Skeletal muscle tissue (tissue), 4 donors: ENCODE results near the gene BEND6. TPM values are rescaled to one million over a fixed set of nuclear protein-coding genes. Genes with fewer than 3 reads are reported as not detected.
"Not testable (repeated sequence)": the region's sequence is repeated elsewhere in the genome, so short reads cannot be mapped to it uniquely, and the experiment has no call there.

Source experiments
- H3K27ac ChIP-seq: one replicate; pipeline ENCODE4 v1.7.0; 2013; ENCODE audit warnings: mild to moderate bottlenecking, low read depth, low read length, inconsistent platforms
- H3K27me3 ChIP-seq, 3 donors: one replicate each; pipeline ENCODE4 v1.7.0; 2013; ENCODE audit warnings: low read length in 3 of 3; ENCODE audit not compliant: control insufficient read depth in 3 of 3, insufficient read depth in 3 of 3
- H3K36me3 ChIP-seq, 3 donors: one replicate each; pipeline ENCODE4 v1.7.0; 2013; ENCODE audit warnings: low read length in 3 of 3; ENCODE audit not compliant: control insufficient read depth in 3 of 3, insufficient read depth in 3 of 3
- H3K4me1 ChIP-seq, 3 donors: one replicate each; pipeline ENCODE4 v1.7.0; 2013; ENCODE audit warnings: low read length in 3 of 3, mild to moderate bottlenecking in 3 of 3; ENCODE audit not compliant: control insufficient read depth in 3 of 3, insufficient read depth in 3 of 3
- H3K4me3 ChIP-seq, 3 donors: one replicate each; pipeline ENCODE4 v1.7.0; 2013; ENCODE audit warnings: low read length in 3 of 3
- H3K9ac ChIP-seq, 3 donors: one replicate each; pipeline ENCODE4 v1.7.0; 2013; ENCODE audit warnings: low read length in 3 of 3, mild to moderate bottlenecking in 3 of 3, moderate library complexity in 2 of 3, low read depth in 1 of 3
- H3K9me3 ChIP-seq, 3 donors: one replicate each; pipeline ENCODE4 v1.7.0; 2013; ENCODE audit warnings: low read length in 3 of 3; ENCODE audit not compliant: control insufficient read depth in 3 of 3
- total RNA-seq: library from RNA; depleted of rRNA; stranded (reverse); fragments of >200 nt; gene quantifications from one replicate; pipeline ENCODE4 v1.2.3, GENCODE V29; 2014
- donor health status: Osteomylitis.

BEND6 gene
- total RNA-seq, 1 donor from 2014 or later = not detected

DNA sequence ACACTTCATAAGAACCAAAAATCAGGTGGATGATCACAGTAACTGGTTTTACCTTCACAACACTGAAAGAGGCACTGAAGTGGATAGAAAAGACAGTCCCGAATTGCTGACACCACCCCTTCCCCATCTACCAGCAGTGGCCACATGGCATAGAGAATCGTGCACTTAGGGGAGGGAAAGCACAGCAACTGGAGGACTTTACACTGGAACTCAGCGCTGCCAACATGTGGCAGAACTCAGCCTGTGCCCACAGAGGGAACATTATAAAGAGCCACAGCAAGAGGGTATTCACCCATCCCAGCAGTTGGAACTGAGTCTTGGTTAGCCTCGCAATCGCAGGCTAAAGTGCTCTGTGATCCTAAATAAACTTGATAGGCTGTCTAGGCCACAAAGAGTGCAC lies 85.1 kb downstream of the BEND6 start:
- H3K4me3 ChIP-seq = no peak overlapping the region
- H3K27ac ChIP-seq = no peak overlapping the region
- no peak overlapping the region for H3K9ac ChIP-seq
- peaks cover 4 to 13% (median 12%) of the 10 kb centered on the region in 3 donors for H3K27me3 ChIP-seq
- no peaks in the 10 kb centered on the region for H3K9me3 ChIP-seq
- H3K4me1 ChIP-seq = no peaks in the 10 kb centered on the region
- no peaks in the 10 kb centered on the region for H3K36me3 ChIP-seq

GRCh38 chr6:57044061-57044460 lies 89.2 kb downstream of the BEND6 start:
- not testable (repeated sequence) for H3K27ac ChIP-seq, H3K9me3 ChIP-seq, H3K4me3 ChIP-seq, H3K36me3 ChIP-seq, H3K4me1 ChIP-seq, H3K9ac ChIP-seq
- peaks cover 0 to 12% (median 11%) of the 10 kb centered on the region in 3 donors for H3K27me3 ChIP-seq

GRCh38 chr6:57044568-57044967 lies 89.7 kb downstream of the BEND6 start:
- Histone ChIP-seq H3K27me3 (peaks cover 0 to 12% (median 11%) of the 10 kb centered on the region in 3 donors), H3K27ac (no peak overlapping the region), H3K36me3 (no peaks in the 10 kb centered on the region), H3K9me3 (no peaks in the 10 kb centered on the region), H3K9ac (no peak overlapping the region), H3K4me1 (no peaks in the 10 kb centered on the region), H3K4me3 (no peak overlapping the region)

DNA sequence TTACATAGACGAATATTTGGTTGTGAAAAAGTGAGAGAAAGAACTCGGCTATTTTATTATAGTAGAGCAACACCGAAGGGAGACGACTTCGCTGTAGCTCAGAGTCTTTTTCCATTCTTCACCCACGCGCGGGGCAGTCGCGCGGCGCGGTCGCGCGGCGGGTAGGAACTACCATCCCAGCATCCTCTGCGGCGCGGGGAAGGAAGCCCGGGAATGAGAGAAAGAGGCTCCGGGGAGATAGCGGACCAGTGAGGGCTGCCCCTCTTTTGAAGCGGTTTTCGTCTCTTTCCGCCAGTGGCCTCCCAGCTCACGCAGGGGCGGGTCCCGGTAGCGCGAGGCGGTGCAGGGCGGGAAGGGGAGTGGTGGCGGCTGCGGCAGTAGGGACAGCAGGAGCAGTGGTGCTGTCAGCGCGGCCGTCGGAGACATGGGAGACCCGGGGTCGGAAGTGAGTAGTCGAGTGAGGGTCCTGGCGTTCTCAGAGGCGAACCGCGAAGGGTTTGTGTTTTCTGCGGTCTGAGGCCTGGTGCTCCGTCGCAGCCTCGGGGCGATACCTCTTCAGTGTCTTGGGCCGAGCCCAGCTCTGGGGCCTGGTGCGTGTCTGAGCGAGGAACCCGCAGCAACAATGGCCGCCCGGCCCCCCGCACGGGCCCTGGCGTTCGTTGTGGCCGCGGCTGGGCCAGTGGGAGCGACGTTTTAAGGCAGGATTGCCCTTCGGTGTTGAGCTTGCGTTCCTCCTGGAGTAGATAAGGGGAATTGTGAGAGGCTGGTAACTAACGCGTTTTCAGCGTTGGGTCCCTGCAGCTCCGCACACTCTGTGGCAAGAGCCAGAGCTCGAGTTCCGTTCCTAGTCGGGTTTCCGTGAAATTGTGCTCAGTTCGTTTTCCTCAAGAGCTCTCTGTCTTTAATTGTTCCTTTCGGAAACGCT lies 91.7 kb downstream of the BEND6 start, which contains the start of gene KIAA1586:
TSS of gene KIAA1586 (plus strand) at position 362 of the 925 bp plus-strand sequence. CDS start at position 425, 63 bp downstream.
- H3K9me3 ChIP-seq, H3K4me1 ChIP-seq, H3K27me3 ChIP-seq, H3K36me3 ChIP-seq: not testable (repeated sequence)
- H3K27ac ChIP-seq = peak within 1 kb of the TSS; percentile 40
- peak within 1 kb of the TSS; percentile 61 to 73 (median 70) for H3K9ac ChIP-seq
- peak within 1 kb of the TSS; percentile 72 to 78 (median 77) for H3K4me3 ChIP-seq

DNA sequence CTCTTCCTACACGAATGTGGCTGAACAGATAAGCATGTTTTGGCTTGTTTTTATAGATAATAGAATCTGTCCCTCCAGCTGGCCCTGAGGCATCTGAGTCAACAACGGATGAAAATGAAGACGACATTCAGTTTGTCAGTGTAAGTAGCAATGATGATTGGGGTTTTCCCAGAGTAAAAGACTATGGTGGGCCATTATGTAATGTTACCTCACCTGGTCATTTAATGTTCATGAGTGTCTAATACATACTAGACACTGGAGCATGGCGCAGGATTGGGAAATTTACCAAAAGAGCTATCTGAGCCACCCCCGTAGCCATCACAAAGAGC lies 92.3 kb downstream of the BEND6 start:
- not testable (repeated sequence) for H3K4me1 ChIP-seq, H3K27me3 ChIP-seq, H3K9ac ChIP-seq, H3K9me3 ChIP-seq, H3K36me3 ChIP-seq, H3K27ac ChIP-seq, H3K4me3 ChIP-seq

DNA sequence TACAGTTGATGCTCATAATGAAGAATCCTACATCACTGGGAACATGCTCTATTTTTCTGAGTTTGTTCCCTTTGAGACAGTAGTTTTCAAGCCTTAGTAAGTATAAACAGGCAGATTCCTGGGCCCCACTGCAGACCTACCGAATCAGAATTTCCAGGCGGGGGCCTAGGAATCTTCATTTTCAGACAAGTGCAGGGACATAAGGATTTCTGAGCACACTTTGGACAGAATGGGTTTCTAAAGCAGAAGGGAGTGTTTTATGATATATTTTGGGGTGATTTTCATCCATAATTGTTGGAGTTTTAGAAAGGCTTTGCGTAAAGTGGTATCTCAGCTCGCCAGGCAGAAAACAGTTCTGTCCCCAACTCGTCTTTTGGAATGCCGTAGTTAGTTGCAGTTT lies 93.0 kb downstream of the BEND6 start:
- not testable (repeated sequence) for H3K4me1 ChIP-seq, H3K27ac ChIP-seq, H3K27me3 ChIP-seq, H3K4me3 ChIP-seq, H3K9ac ChIP-seq, H3K36me3 ChIP-seq, H3K9me3 ChIP-seq

GRCh38 chr6:57048577-57048976 lies 93.7 kb downstream of the BEND6 start:
- Histone ChIP-seq H3K27me3 (no peaks in the 10 kb centered on the region), H3K36me3 (peaks cover 6 to 16% (median 12%) of the 10 kb centered on the region in 3 donors), H3K27ac (no peak overlapping the region), H3K9me3 (no peaks in the 10 kb centered on the region), H3K4me3 (no peak overlapping the region), H3K9ac (no peak overlapping the region), H3K4me1 (no peaks in the 10 kb centered on the region)

GRCh38 chr6:57063847-57064246 lies 108.9 kb downstream of the BEND6 start:
- H3K9ac ChIP-seq = no peak overlapping the region
- H3K9me3 ChIP-seq = no peaks in the 10 kb centered on the region
- no peaks in the 10 kb centered on the region for H3K4me1 ChIP-seq
- no peak overlapping the region for H3K4me3 ChIP-seq
- no peak overlapping the region for H3K27ac ChIP-seq
- peaks cover 3 to 20% (median 16%) of the 10 kb centered on the region in 3 donors for H3K36me3 ChIP-seq
- H3K27me3 ChIP-seq = no peaks in the 10 kb centered on the region

GRCh38 chr6:57064809-57065208 lies 109.9 kb downstream of the BEND6 start:
- H3K9me3 ChIP-seq = no peaks in the 10 kb centered on the region
- H3K27ac ChIP-seq = no peak overlapping the region
- H3K4me3 ChIP-seq = no peak overlapping the region
- peaks cover 3 to 20% (median 12%) of the 10 kb centered on the region in 3 donors for H3K36me3 ChIP-seq
- peak overlapping the region in 1 of 3 donors; percentile 20 for H3K9ac ChIP-seq
- no peaks in the 10 kb centered on the region for H3K27me3 ChIP-seq
- H3K4me1 ChIP-seq = no peaks in the 10 kb centered on the region

GRCh38 chr6:57068061-57068460 lies 113.2 kb downstream of the BEND6 start:
- H3K9ac ChIP-seq = no peak overlapping the region
- H3K36me3 ChIP-seq = peaks cover 0 to 12% (median 3%) of the 10 kb centered on the region in 3 donors
- H3K4me1 ChIP-seq = no peaks in the 10 kb centered on the region

More at GRCh38 chr6:57068061-57068460, 113.2 kb downstream of the BEND6 start:
- Histone ChIP-seq H3K4me3 (no peak overlapping the region), H3K9me3 (no peaks in the 10 kb centered on the region), H3K27me3 (no peaks in the 10 kb centered on the region), H3K27ac (no peak overlapping the region)
